HUES64 (cell line): ENCODE data around the gene WTIP.

Experiments used
- H3K27ac ChIP-seq: 2 replicates; pipeline ENCODE4 v1.7.0; 2013; ENCODE audit warnings: low read depth, low read length, inconsistent platforms
- H3K27me3 ChIP-seq: 2 replicates; pipeline ENCODE4 v1.6.1; 2013; ENCODE audit warnings: mild to moderate bottlenecking, low read length; ENCODE audit not compliant: insufficient read depth
- H3K36me3 ChIP-seq: 2 replicates; pipeline ENCODE4 v1.6.1; 2013; ENCODE audit warnings: mild to moderate bottlenecking, low read length; ENCODE audit not compliant: insufficient read depth
- H3K4me1 ChIP-seq: 2 replicates; pipeline ENCODE4 v1.6.1; 2013; ENCODE audit warnings: mild to moderate bottlenecking, low read length, moderate library complexity; ENCODE audit not compliant: insufficient read depth
- H3K4me3 ChIP-seq: 2 replicates; pipeline ENCODE4 v1.5.1; 2013; ENCODE audit warnings: mild to moderate bottlenecking, low read length, moderate library complexity
- H3K9ac ChIP-seq: 2 replicates; pipeline ENCODE4 v1.6.1; 2013; ENCODE audit warnings: mild to moderate bottlenecking, low read depth, low read length
- H3K9me3 ChIP-seq: 2 replicates; pipeline ENCODE4 v1.6.1; 2013; ENCODE audit warnings: low read depth, low read length; ENCODE audit not compliant: insufficient read depth
- WGBS: fragments of 150-250, 120-280 bp; methylation state at CpG from one replicate; pipeline ENCODE4 v1.1.7; 2013; ENCODE audit warnings: missing lambda C conversion rate; 5-methylcytosine and 5-hydroxymethylcytosine counted together

Gene WTIP

DNA sequence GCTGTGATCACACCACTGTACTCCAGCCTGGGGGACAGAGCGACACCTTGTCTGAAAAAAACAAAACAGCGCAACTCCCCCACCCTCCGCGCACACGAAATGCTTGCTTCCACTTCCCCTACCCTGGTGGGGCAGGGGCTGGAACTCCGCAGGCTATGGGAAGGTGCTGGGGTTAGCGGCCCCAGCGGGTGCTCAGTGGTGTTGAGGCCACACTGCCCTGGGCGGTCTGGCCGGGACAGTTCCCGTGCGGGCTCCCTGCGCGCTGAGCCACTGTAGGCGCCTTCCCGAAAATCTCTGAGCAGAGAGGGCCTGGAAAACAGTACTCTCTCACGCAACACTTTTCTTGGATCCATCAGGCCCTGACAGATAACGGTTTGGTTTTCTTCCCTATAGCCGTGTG is 1.1 kb upstream of the WTIP start:
- H3K36me3 ChIP-seq: no peaks in the 10 kb centered on the region
- H3K27ac ChIP-seq: peak overlapping the region; percentile 91; the same call in 1 of the 2 replicates
- 85% methylated on average over 19 of the region's 19 CpGs for WGBS
- no peaks in the 10 kb centered on the region for H3K9me3 ChIP-seq
- peak overlapping the region; percentile 81; the same call in 1 of the 2 replicates for H3K4me3 ChIP-seq
- peaks cover 10% of the 10 kb centered on the region; the same call in 1 of the 2 replicates for H3K4me1 ChIP-seq
- peaks cover 26% of the 10 kb centered on the region for H3K27me3 ChIP-seq
- peak overlapping the region; percentile 83 for H3K9ac ChIP-seq

DNA sequence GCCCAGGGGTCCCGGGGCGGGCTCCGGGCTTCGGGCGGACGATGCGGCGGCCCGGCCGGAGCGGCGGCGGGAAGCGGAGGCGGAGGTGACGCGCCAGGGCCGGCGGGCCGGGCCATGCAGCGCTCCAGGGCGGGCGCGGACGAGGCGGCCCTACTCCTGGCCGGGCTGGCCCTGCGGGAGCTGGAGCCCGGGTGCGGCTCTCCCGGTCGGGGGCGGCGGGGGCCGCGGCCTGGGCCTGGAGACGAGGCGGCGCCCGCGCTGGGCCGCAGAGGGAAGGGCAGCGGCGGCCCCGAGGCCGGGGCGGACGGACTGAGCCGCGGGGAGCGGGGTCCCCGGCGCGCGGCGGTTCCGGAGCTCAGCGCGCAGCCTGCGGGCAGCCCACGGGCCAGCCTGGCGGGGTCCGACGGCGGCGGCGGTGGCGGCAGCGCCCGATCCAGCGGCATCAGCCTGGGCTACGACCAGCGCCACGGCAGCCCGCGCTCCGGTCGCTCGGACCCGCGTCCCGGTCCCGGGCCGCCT is 362 bp downstream of the WTIP start:
- WGBS: under 1% methylated on average over 84 of the region's 84 CpGs

DNA sequence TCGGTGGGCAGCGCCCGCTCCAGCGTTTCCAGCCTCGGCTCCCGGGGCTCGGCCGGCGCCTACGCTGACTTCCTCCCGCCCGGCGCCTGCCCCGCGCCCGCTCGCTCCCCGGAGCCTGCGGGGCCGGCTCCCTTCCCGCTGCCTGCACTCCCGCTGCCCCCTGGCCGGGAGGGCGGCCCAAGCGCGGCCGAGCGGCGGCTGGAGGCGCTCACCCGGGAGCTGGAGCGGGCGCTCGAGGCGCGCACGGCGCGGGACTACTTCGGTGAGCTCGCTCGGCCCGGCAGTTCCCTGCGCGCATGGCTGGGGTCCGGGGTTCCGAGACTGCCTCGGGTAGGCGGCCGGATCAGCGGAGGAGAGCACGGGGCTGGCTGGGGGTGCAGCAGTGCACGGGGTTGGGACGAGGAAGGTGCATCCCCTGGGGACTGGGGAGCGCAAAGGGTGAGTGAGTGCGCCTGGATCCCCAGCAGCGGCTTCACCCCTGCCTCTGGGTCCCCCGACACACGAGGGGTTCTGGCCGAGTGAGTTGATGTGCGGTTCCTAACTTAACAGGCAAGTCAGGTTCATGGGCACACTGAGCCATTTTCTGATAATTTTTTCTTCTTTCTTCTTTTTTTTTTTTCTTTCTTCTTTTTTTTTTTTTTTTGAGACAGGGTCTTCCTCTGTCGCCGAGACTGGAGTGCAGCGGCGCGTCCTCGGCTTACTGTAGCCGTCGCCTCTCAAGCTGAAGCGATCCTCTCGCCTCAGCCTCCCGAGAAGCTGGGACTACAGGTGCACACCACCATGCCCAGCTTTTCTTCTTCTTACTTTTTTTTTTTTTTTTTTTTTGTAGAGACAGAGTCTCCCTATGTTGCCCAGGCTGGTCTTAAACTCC is 1.1 kb downstream of the WTIP start:
- H3K36me3 ChIP-seq: no peaks in the 10 kb centered on the region
- peaks cover 10% of the 10 kb centered on the region; the same call in 1 of the 2 replicates for H3K4me1 ChIP-seq
- H3K4me3 ChIP-seq: peak overlapping the region; percentile 81
- no peaks in the 10 kb centered on the region for H3K9me3 ChIP-seq
- WGBS: 2% methylated on average over 72 of the region's 72 CpGs
- H3K27me3 ChIP-seq: peaks cover 26% of the 10 kb centered on the region
- H3K9ac ChIP-seq: peak overlapping the region; percentile 87
- no peak overlapping the region; the same call in 1 of the 2 replicates for H3K27ac ChIP-seq

More for the DNA sequence above, 362 bp downstream of the WTIP start:
- Histone ChIP-seq H3K9ac (peak overlapping the region; percentile 87), H3K4me1 (peaks cover 10% of the 10 kb centered on the region; the same call in 1 of the 2 replicates), H3K27me3 (peaks cover 26% of the 10 kb centered on the region), H3K27ac (no peak overlapping the region; the same call in 1 of the 2 replicates), H3K9me3 (no peaks in the 10 kb centered on the region), H3K4me3 (peak overlapping the region; percentile 81), H3K36me3 (no peaks in the 10 kb centered on the region)

DNA sequence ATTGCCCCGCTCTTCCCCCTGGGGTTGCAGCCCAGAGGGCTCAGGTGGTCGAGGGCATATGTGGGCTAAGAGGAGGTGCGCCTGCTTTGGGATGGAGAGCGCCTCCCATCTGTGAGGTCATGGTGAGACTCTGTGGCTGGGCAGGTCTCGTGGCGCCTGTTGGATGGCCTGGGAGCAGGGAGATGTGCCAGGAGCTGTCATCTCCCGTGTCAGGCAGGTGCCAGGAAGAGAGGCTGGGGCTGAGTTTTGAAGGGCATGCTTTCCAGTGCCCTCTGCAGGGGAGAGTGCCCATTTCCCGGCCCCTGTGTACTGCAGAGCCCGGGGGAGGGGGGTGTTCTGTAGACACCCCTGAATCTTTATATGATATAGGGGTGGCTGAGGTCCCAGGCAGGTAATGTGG is 2.8 kb downstream of the WTIP start:
- Histone ChIP-seq H3K9me3 (no peaks in the 10 kb centered on the region), H3K36me3 (no peaks in the 10 kb centered on the region), H3K27ac (no peak overlapping the region), H3K27me3 (peaks cover 26% of the 10 kb centered on the region), H3K4me1 (peaks cover 10% of the 10 kb centered on the region; the same call in 1 of the 2 replicates), H3K4me3 (no peak overlapping the region), H3K9ac (no peak overlapping the region)
- 90% methylated on average over 9 of the region's 9 CpGs for WGBS

DNA sequence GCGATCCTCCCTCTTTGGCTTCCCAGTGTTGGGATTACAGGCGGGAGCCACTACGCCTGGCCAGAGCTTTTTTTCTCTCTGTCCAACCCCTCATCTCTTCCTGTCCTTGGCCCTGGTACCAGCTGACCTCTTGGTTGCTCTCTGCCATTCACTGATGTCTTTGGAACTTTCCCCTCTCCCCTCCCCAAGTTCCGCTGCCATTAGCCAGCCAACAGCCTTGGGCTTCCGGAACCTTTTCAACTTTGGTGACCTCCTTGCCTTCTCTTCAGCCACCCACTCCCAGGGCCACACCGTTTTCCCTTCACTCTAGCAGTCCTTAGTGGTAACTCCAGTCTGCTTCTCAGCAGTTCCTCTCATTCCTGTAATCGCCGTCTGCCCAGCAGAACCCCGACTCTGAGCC is 4.3 kb downstream of the WTIP start:
- H3K9ac ChIP-seq: no peak overlapping the region
- peaks cover 2% of the 10 kb centered on the region; the same call in 1 of the 2 replicates for H3K4me1 ChIP-seq
- H3K9me3 ChIP-seq: no peaks in the 10 kb centered on the region
- H3K4me3 ChIP-seq: no peak overlapping the region
- 84% methylated on average over 9 of the region's 9 CpGs for WGBS
- no peak overlapping the region for H3K27ac ChIP-seq
- peaks cover 15% of the 10 kb centered on the region for H3K27me3 ChIP-seq
- peaks cover 8% of the 10 kb centered on the region for H3K36me3 ChIP-seq

DNA sequence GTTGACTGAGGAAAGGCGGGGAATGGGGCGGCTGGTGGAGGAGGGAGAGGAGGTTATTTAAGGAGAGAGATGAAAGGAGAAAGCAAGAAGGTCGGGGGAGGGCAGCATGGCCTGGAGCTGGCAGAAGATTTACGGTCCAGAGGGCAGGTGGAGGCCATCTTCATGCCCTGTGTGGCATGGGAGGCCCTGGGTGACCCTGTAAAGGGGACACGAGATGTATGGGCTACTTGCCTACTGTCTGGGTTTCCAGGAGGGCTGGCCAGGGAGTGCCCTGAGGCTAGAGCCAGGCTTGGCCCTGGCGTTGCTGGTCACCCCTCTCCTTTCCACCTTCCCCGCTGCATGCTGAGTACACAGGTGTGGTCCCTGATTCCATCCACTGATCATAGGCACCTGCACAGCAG is 6.1 kb downstream of the WTIP start:
- H3K27ac ChIP-seq: no peak overlapping the region
- H3K27me3 ChIP-seq: peaks cover 11% of the 10 kb centered on the region
- H3K9ac ChIP-seq: no peak overlapping the region
- no peaks in the 10 kb centered on the region for H3K4me1 ChIP-seq
- peaks cover 21% of the 10 kb centered on the region for H3K36me3 ChIP-seq
- no peaks in the 10 kb centered on the region for H3K9me3 ChIP-seq
- WGBS: 94% methylated on average over 7 of the region's 7 CpGs
- no peak overlapping the region for H3K4me3 ChIP-seq

DNA sequence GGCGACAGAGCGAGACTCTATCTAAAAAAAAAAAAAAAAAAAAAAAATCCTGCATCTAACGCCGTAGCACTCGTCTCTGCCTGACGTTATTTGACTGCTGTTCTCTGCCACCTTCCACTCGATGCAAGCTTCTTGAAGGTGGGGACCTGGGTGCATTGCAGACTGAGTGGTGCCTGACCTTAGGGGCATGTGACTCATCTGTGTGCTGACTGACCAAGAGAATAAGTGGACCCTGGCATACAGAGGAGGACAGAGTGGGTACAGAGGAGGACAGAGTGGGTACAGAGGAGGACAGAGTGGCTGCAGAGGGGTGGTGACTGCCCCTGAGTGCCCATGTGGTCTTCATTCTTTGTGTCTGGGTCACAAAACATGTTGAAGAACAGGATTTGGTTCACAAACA is 7.6 kb downstream of the WTIP start:
- peaks cover 36% of the 10 kb centered on the region for H3K36me3 ChIP-seq
- WGBS: 77% methylated on average over 5 of the region's 7 CpGs

DNA sequence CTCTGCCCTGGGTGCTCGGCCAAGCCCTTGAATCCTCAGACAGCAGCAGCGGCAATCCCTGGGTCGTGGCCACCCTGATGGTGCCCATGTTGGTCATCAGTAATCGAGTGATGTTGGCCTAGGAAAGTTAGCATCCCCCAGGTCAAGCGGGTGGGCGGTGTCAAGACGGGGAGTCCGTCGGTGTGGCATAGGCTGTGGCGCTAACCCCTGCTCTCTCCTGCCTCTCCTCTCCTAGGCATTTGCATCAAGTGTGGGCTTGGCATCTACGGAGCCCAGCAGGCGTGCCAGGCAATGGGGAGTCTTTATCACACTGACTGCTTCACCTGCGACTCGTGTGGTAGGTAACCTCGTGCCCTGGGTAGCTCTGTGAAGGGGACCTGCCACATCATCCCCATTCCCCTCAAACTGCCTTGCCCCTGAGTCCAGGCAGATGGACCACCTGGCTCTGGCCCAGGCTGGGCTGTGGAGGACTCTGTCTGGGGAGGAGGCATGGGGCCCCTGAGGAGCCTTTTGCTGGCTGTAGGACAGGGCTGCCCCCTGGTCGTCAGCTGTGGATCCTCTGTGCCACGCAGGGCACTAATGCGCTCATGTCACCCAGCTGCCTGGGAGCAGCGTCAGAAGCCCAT is 8.7 kb downstream of the WTIP start:
- no peak overlapping the region for H3K27ac ChIP-seq
- H3K4me1 ChIP-seq: no peaks in the 10 kb centered on the region
- H3K36me3 ChIP-seq: peaks cover 43% of the 10 kb centered on the region
- no peak overlapping the region for H3K9ac ChIP-seq
- WGBS: 95% methylated on average over 19 of the region's 19 CpGs
- no peak overlapping the region for H3K4me3 ChIP-seq
- H3K27me3 ChIP-seq: no peaks in the 10 kb centered on the region
- H3K9me3 ChIP-seq: no peaks in the 10 kb centered on the region

More for the DNA sequence above, 7.6 kb downstream of the WTIP start:
- no peaks in the 10 kb centered on the region for H3K27me3 ChIP-seq
- H3K9ac ChIP-seq: no peak overlapping the region
- no peak overlapping the region for H3K27ac ChIP-seq
- H3K9me3 ChIP-seq: no peaks in the 10 kb centered on the region
- no peaks in the 10 kb centered on the region for H3K4me1 ChIP-seq
- H3K4me3 ChIP-seq: no peak overlapping the region

DNA sequence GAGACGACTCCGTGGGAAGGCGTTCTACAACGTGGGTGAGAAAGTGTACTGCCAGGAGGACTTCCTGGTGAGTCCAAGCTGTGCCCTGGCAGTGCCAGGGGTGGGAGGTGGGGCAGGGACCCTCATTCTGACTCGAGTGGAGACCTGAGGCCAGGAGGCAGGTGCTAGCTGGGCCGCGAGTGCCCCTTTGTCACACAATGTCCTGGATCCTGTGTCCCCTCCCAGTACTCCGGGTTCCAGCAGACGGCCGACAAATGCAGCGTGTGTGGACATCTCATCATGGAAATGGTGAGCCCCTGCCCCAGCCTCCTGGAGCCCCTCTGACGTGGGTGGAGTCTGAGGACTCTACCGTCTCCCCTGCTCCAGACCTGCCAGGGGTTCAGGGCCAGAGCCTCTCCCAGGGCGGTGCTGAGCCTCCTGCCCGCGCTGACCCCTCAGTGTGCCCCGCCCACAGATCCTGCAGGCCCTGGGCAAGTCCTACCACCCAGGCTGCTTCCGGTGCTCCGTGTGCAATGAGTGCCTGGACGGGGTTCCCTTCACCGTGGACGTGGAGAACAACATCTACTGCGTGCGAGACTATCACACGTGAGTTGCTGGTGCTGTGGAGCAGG is 11.6 kb downstream of the WTIP start:
- Histone ChIP-seq H3K4me1 (no peaks in the 10 kb centered on the region), H3K9ac (no peak overlapping the region), H3K27me3 (no peaks in the 10 kb centered on the region), H3K36me3 (peaks cover 59% of the 10 kb centered on the region), H3K27ac (no peak overlapping the region), H3K4me3 (no peak overlapping the region), H3K9me3 (no peaks in the 10 kb centered on the region)
- 95% methylated on average over 25 of the region's 25 CpGs for WGBS

DNA sequence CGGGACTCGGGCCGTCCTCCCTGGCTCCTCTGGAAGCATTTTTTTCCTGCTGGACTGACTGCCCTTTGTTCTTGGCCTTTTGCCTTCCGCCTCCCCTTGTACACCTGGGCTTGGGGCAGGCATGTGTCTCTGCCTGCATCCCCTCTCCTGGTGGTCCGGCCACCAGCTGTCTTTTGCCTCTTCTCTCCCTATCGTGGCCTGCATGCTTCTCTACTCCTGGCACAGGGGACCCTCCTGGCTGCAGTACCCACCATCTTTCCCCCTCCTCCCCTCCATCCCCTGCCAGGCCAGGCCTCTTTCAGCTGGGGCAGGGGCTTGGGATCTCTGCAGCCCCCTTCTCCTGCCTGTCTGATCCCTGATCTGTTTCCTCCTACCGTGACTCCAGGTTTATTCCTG is 12.1 kb downstream of the WTIP start:
- Histone ChIP-seq H3K9ac (no peak overlapping the region), H3K27me3 (no peaks in the 10 kb centered on the region), H3K4me3 (no peak overlapping the region), H3K4me1 (no peaks in the 10 kb centered on the region), H3K9me3 (no peaks in the 10 kb centered on the region), H3K27ac (no peak overlapping the region), H3K36me3 (peaks cover 60% of the 10 kb centered on the region)
- 95% methylated on average over 7 of the region's 7 CpGs for WGBS

DNA sequence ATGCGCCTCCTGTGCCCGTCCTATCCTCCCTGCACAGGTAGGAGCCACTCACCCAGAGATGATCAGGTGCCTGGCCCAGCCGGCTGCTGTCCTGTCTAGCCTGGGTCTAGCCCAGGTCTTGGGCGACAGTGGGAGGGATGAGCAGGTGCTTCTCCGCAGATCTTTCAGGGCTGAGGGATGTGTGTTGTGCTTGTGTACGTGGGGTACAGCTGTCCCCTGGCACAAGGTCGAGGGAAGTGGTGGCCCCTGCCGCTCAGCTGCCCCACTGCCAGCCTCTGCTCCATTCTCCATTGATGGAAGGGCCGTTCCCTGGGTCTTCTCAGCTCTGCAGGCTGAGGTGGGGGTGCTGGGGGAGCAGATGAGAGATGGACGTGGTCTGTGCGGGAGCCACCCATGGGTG is 13.0 kb downstream of the WTIP start:
- WGBS: 94% methylated on average over 11 of the region's 11 CpGs
- Histone ChIP-seq H3K27me3 (no peaks in the 10 kb centered on the region), H3K36me3 (peaks cover 60% of the 10 kb centered on the region), H3K4me1 (no peaks in the 10 kb centered on the region), H3K9ac (no peak overlapping the region), H3K27ac (no peak overlapping the region), H3K4me3 (no peak overlapping the region), H3K9me3 (no peaks in the 10 kb centered on the region)
